GM12801 (cell line): ENCODE data around the gene SLC7A6.

Source experiments
- CTCF ChIP-seq: IDR thresholded peaks from one replicate; pipeline ENCODE4 v1.5.1; 2011; ENCODE audit warnings: control low read depth; ENCODE audit not compliant: insufficient read length; ENCODE audit errors: extremely low read depth

Gene SLC7A6

GRCh38 chr16:68281368-68282063 is 17.2 kb downstream of the SLC7A6 start:
- no peak for TF ChIP-seq CTCF

- no peak for TF ChIP-seq CTCF
Observed at GRCh38 chr16:68282064-68282452, 17.7 kb downstream of the SLC7A6 start.

- TF ChIP-seq CTCF: no peak
Observed at GRCh38 chr16:68283346-68283745, 19.0 kb downstream of the SLC7A6 start.

- TF ChIP-seq CTCF: no peak
Observed at GRCh38 chr16:68283801-68284598, 19.7 kb downstream of the SLC7A6 start.

- no peak for TF ChIP-seq CTCF
Observed at GRCh38 chr16:68284847-68285246, 20.5 kb downstream of the SLC7A6 start.

GRCh38 chr16:68285683-68286082 is 21.4 kb downstream of the SLC7A6 start:
- no peak for TF ChIP-seq CTCF

GRCh38 chr16:68286153-68287074 is 22.1 kb downstream of the SLC7A6 start:
- no peak for TF ChIP-seq CTCF
